Smooth muscle cell (in vitro differentiated cells): ENCODE measurements around the gene CD96. TPM values are rescaled to one million over a fixed set of nuclear protein-coding genes. Genes with fewer than 3 reads are reported as not detected.

Experiments
- DNase-seq: peaks from one replicate; lab custom pipeline; 2025; ENCODE audit not compliant: unreplicated experiment; lab: John Stamatoyannopoulos, UW
- H2AFZ ChIP-seq: fragments of 200-600 bp; sonication (generic); 2 replicates; pipeline ENCODE4 v1.6.0; 2016; ENCODE audit warnings: antibody characterized with exemption, low read depth, mild to moderate bottlenecking
- H3F3A ChIP-seq: fragments of 200-600 bp; sonication (generic); 2 replicates; pipeline ENCODE4 v1.6.0; 2017; ENCODE audit warnings: antibody characterized with exemption, low read depth
- H3K27ac ChIP-seq: fragments of 200-600 bp; sonication (generic); 2 replicates; pipeline ENCODE4 v1.5.1; 2016; ENCODE audit warnings: low read depth, mild to moderate bottlenecking
- H3K27me3 ChIP-seq: fragments of 200-600 bp; sonication (generic); 2 replicates; pipeline ENCODE4 v1.6.1; 2016; ENCODE audit warnings: low read depth, mild to moderate bottlenecking
- H3K36me3 ChIP-seq: fragments of 200-600 bp; sonication (generic); 2 replicates; pipeline ENCODE4 v1.5.1; 2016; ENCODE audit warnings: low read depth
- H3K4me1 ChIP-seq: fragments of 200-600 bp; sonication (generic); 2 replicates; pipeline ENCODE4 v1.5.1; 2016; ENCODE audit warnings: low read depth
- H3K4me2 ChIP-seq: fragments of 200-600 bp; sonication (generic); 2 replicates; pipeline ENCODE4 v1.6.0; 2016; ENCODE audit warnings: mild to moderate bottlenecking
- H3K4me3 ChIP-seq: fragments of 200-600 bp; sonication (generic); 2 replicates; pipeline ENCODE4 v1.5.1; 2016; ENCODE audit warnings: mild to moderate bottlenecking
- H3K79me2 ChIP-seq: fragments of 200-600 bp; sonication (generic); 2 replicates; pipeline ENCODE4 v1.6.0; 2016; ENCODE audit warnings: low read depth, mild to moderate bottlenecking
- H3K9ac ChIP-seq: fragments of 200-600 bp; sonication (generic); 2 replicates; pipeline ENCODE4 v1.6.0; 2016; ENCODE audit warnings: low read depth
- H3K9me3 ChIP-seq: fragments of 200-600 bp; sonication (generic); replicated peaks from 2 replicates; pipeline ENCODE4 v1.5.1; 2016; ENCODE audit warnings: low read depth
- H4K20me1 ChIP-seq: fragments of 200-600 bp; sonication (generic); 2 replicates; pipeline ENCODE4 v1.6.0; 2016; ENCODE audit warnings: low read depth
- CTCF ChIP-seq: fragments of 200-600 bp; sonication (generic); IDR thresholded peaks from 2 replicates; pipeline ENCODE4 v1.5.1; 2017; ENCODE audit warnings: borderline replicate concordance, mild to moderate bottlenecking, antibody characterized with exemption; ENCODE audit not compliant: insufficient read depth, poor library complexity, severe bottlenecking
- WGBS: methylation state at CpG from one replicate; pipeline ENCODE4 v1.1.7; 2016; ENCODE audit warnings: low lambda C conversion rate; 5-methylcytosine and 5-hydroxymethylcytosine counted together
- polyA plus RNA-seq: library from polyadenylated mRNA; unstranded; fragments of >200 nt; fragmentation: Nextera tagmentation; extraction: Ambion mirVana; gene quantifications from 2 replicates; pipeline ENCODE4 v1.2.1, GENCODE V29; 2016
- total RNA-seq: library from RNA; depleted of rRNA; stranded (reverse); fragments of >200 nt; gene quantifications from 2 replicates; pipeline ENCODE4 v1.2.3, GENCODE V29; 2014

Gene CD96
- total and polyA plus RNA-seq, 2 experiments from 2014 or later: 0.09 to 0.46 TPM

DNA sequence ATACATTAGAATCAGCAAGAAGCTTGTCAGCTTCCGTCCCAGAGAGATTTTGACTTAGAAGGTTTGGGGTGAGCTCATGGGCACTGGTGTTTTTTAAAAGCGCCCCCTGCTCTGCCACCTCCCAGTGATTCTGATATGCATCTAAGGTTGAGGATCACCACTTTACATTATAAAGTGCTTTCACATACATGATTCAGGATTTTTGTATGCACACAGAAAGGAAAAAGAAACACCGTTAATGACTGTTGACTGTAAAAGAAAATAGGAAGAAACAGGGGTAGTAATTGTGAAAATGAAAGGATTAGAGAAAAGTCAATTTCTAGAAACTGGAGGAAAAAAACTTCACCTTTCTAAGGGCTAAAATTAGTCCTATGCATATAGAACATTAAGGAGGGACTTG lies 158.1 kb downstream of the CD96 start:
- WGBS: 73% methylated on average over 3 of the region's 3 CpGs
- Histone ChIP-seq H3K4me1 (peaks cover 10% of the 10 kb centered on the region), H3K4me3 (no peak overlapping the region), H3F3A (peaks cover 6% of the 10 kb centered on the region), H4K20me1 (no peaks in the 10 kb centered on the region), H3K9me3 (no peaks in the 10 kb centered on the region), H3K27ac (no peak overlapping the region), H3K27me3 (no peaks in the 10 kb centered on the region), H3K79me2 (peaks cover 16% of the 10 kb centered on the region), H3K4me2 (no peak overlapping the region), H3K36me3 (no peaks in the 10 kb centered on the region), H2AFZ (no peak overlapping the region), H3K9ac (no peak overlapping the region)
- no peak for TF ChIP-seq CTCF
- no peak for DNase-seq

DNA sequence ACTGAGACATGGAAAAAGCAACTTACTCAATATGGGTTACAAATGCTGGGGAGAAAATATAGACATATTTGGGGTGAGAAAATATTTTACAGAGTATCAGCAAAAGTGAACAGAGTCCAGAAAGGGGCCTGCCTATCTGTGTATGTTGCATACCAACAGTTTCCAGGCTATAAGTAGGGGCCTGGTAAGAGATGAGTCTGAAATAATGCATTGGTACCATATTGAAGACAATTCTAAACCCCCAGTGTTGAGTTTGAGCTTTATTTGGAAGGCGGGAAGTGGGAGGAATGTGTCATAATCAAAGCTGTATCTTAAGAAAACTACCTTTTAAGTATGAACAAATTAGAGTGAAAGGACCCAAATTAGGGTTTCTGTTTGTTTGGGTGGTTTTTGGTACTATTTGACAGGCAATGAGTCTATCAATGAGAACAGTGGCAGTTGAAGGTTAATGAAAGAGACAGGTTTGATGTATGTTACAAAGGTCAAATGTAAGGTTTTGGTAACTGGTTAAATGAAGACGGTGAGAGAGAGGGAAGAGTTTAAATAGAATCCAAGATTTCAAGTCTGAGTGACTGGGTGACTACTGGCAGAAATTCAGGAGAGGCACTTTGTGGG lies 159.4 kb downstream of the CD96 start:
- 88% methylated on average over 2 of the region's 2 CpGs for WGBS

More for the DNA sequence above, 159.4 kb downstream of the CD96 start:
- Histone ChIP-seq H4K20me1 (no peaks in the 10 kb centered on the region), H3K4me3 (no peak overlapping the region), H3K27me3 (no peaks in the 10 kb centered on the region), H3K9me3 (no peaks in the 10 kb centered on the region), H3F3A (no peaks in the 10 kb centered on the region), H3K36me3 (no peaks in the 10 kb centered on the region), H3K9ac (no peak overlapping the region), H3K4me2 (no peak overlapping the region), H3K4me1 (peaks cover 1% of the 10 kb centered on the region), H2AFZ (no peak overlapping the region), H3K27ac (no peak overlapping the region), H3K79me2 (peaks cover 15% of the 10 kb centered on the region)
- DNase-seq: no peak
- no peak for TF ChIP-seq CTCF

Other genes with a start within 250 kb of the CD96 start
- gene ZBED2, start 53.1 kb downstream of the CD96 start, total RNA-seq: 9.2 and 11.9 TPM in 2 replicates
- gene ZBED2, start 53.1 kb downstream of the CD96 start, polyA plus RNA-seq: 2.4 and 17.0 TPM in 2 replicates
- gene PLCXD2, start 132.5 kb downstream of the CD96 start, total RNA-seq: 5.1 and 10.9 TPM in 2 replicates
- gene PLCXD2, start 132.5 kb downstream of the CD96 start, polyA plus RNA-seq: 1.1 and 4.3 TPM in 2 replicates